Bronchial epithelial cell (primary cell): ENCODE measurements around the gene CCDC138. TPM values are rescaled to one million over a fixed set of nuclear protein-coding genes. Genes with fewer than 3 reads are reported as not detected.

Source experiments
- DNase-seq: peaks from one replicate; pipeline ENCODE4 v3.0.0-alpha.2; 2010; ENCODE audit warnings: low read depth
- FAIRE-seq: peaks from 2 replicates; lab custom pipeline; 2011; peaks lifted over from hg19 to GRCh38; lab: Jason Lieb, UNC
- H3K27me3 ChIP-seq: 2 replicates; pipeline ENCODE4 v1.5.1; 2011; ENCODE audit warnings: low read length; ENCODE audit not compliant: control insufficient read depth, insufficient read depth
- H3K36me3 ChIP-seq: 2 replicates; pipeline ENCODE4 v1.5.1; 2011; ENCODE audit warnings: low read length; ENCODE audit not compliant: control insufficient read depth, insufficient read depth
- H3K4me3 ChIP-seq: 2 replicates; pipeline ENCODE4 v1.5.1; 2011; ENCODE audit warnings: mild to moderate bottlenecking, low read depth, low read length, control low read depth
- CTCF ChIP-seq: IDR thresholded peaks from 2 replicates; pipeline ENCODE4 v1.5.1; 2011; ENCODE audit warnings: mild to moderate bottlenecking, moderate library complexity, low read length, control low read depth, inconsistent platforms; ENCODE audit not compliant: insufficient read depth, severe bottlenecking
- total RNA-seq: library from RNA; depleted of rRNA; stranded (reverse); fragments of >200 nt; gene quantifications from 2 replicates; pipeline ENCODE4 v1.2.1, GENCODE V29; 2014

CCDC138 gene
- total RNA-seq, 1 donor from 2014 or later = 3.4 TPM

GRCh38 chr2:108916122-108916795 is 129.7 kb downstream of the CCDC138 start:
- no peak overlapping the region for H3K4me3 ChIP-seq
- no peaks in the 10 kb centered on the region for H3K27me3 ChIP-seq
- no peak for TF ChIP-seq CTCF
- peak; percentile 30 for DNase-seq
- no peaks in the 10 kb centered on the region for H3K36me3 ChIP-seq
- no peak for FAIRE-seq

DNA sequence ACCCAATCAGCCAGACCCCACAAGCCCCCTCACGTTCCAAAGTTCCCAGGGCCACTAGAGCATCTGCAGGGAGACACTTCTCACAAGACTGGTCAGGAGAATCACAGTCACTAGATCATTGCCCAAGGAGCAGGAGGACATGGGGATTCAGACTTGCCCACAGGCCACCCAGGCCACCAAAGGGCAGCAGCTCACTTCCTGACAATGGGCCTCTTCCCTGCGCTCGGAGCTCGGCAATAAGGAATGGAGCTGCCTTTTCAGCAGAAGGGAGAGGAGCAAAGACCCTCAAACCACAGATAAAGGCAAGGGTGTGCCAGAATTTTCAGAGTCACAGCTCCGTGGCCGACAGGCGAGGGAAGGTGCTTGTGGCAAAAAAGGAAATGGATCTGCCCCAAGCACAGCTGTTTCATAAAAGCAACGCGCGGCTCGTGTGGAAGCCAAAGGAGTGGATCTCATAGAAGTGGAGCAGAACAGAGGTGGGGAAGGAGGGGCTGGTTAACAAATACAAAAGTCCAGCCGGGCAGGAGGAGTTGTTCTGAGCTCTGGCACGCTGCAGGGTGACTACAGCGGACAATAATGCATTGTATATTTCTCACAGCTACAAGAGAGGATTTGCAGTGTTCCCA is 130.3 kb downstream of the CCDC138 start:
- no peak overlapping the region for H3K4me3 ChIP-seq
- H3K36me3 ChIP-seq = no peaks in the 10 kb centered on the region
- FAIRE-seq = no peak
- H3K27me3 ChIP-seq = no peaks in the 10 kb centered on the region
- DNase-seq = peak; percentile 21
- no peak for TF ChIP-seq CTCF

DNA sequence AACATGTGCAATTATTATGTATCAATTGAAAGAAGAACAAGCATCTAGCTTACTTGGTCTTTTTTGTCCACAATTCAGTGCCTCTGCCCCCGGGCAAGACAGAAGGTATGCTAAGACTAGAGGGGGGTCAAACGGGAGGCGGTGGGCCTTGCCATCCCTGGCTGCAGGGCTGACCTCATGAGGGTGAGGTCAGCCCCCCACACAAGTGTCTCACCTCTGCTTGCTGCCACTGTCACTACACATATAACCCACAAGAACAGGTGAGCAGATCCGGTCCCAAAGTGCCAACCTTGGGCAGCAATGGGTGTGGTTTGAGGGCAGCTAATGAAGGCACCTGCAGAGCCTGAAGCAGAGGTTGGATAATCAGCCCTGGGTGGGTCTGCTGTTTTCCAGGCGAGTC is 131.0 kb downstream of the CCDC138 start:
- Histone ChIP-seq H3K36me3 (no peaks in the 10 kb centered on the region), H3K4me3 (no peak overlapping the region), H3K27me3 (no peaks in the 10 kb centered on the region)
- DNase-seq (no peak), FAIRE-seq (no peak)
- TF ChIP-seq CTCF = no peak

GRCh38 chr2:108918156-108918874 is 131.7 kb downstream of the CCDC138 start:
- H3K36me3 ChIP-seq = no peaks in the 10 kb centered on the region
- FAIRE-seq = peak; percentile 75
- H3K4me3 ChIP-seq = no peak overlapping the region
- DNase-seq = no peak
- no peak for TF ChIP-seq CTCF
- H3K27me3 ChIP-seq = no peaks in the 10 kb centered on the region

- FAIRE-seq = no peak
- no peak for DNase-seq
- H3K36me3 ChIP-seq = no peaks in the 10 kb centered on the region
- no peaks in the 10 kb centered on the region for H3K27me3 ChIP-seq
- H3K4me3 ChIP-seq = no peak overlapping the region
- TF ChIP-seq CTCF = no peak
Measured at GRCh38 chr2:108918941-108919341, 132.4 kb downstream of the CCDC138 start.
